Measurements from ENCODE around the gene TBX1.

The TBX1 gene

DNA sequence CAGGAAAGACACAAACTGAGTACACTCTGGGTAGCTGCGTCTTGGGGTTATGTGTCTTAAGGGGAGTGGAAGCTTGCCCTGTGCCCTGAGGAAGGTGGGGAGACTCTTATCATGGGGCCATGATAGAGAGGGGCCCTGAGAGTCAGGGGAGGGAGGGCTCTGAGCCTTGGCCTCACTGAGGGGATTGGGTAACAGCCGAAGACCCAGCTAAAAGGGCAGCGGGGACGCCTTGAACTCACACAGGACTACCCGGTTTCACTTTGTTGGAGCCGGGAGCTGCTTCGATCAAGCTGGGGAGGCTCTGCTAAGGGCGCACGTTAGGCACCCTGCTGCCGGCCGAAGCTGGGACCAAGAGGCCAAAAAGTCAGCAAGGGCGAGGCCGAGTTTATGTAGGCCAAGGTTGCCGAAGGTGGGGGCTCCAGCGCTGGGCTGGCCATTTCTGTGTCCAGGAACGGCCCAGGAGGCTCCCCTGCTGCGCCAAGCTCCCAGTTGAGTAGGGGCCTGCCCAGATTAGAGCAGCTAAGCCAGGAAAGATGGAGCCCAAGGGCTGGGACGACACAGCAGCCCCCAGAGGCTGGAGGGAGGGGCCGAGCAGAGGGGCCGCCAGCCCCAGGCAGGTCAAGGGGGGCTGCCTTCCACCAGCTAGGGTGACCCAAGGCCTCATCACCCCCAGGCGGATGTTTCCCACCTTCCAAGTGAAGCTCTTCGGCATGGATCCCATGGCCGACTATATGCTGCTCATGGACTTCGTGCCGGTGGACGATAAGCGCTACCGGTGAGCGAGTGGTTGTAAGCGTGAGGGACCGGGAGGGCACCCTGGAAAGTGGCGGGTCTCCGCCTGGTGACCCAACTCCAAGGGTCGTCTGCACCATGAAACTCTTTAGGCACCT lies 2.2 kb downstream of the TBX1 start:
- TF ChIP-seq, protein P1, sequence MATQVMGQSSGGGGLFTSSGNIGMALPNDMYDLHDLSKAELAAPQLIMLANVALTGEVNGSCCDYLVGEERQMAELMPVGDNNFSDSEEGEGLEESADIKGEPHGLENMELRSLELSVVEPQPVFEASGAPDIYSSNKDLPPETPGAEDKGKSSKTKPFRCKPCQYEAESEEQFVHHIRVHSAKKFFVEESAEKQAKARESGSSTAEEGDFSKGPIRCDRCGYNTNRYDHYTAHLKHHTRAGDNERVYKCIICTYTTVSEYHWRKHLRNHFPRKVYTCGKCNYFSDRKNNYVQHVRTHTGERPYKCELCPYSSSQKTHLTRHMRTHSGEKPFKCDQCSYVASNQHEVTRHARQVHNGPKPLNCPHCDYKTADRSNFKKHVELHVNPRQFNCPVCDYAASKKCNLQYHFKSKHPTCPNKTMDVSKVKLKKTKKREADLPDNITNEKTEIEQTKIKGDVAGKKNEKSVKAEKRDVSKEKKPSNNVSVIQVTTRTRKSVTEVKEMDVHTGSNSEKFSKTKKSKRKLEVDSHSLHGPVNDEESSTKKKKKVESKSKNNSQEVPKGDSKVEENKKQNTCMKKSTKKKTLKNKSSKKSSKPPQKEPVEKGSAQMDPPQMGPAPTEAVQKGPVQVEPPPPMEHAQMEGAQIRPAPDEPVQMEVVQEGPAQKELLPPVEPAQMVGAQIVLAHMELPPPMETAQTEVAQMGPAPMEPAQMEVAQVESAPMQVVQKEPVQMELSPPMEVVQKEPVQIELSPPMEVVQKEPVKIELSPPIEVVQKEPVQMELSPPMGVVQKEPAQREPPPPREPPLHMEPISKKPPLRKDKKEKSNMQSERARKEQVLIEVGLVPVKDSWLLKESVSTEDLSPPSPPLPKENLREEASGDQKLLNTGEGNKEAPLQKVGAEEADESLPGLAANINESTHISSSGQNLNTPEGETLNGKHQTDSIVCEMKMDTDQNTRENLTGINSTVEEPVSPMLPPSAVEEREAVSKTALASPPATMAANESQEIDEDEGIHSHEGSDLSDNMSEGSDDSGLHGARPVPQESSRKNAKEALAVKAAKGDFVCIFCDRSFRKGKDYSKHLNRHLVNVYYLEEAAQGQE (IDR thresholded peaks at IDR 0.05; ENCODE audit: insufficient replicate concordance, low read depth) = no peak
- no peak for TF ChIP-seq POLR2AphosphoS5 (IDR thresholded peaks at IDR 0.05; ENCODE audit: low read depth)
- no peak for TF ChIP-seq SPI1 (IDR thresholded peaks at IDR 0.05; ENCODE audit: borderline replicate concordance, low read depth)
- TF ChIP-seq, protein P2, sequence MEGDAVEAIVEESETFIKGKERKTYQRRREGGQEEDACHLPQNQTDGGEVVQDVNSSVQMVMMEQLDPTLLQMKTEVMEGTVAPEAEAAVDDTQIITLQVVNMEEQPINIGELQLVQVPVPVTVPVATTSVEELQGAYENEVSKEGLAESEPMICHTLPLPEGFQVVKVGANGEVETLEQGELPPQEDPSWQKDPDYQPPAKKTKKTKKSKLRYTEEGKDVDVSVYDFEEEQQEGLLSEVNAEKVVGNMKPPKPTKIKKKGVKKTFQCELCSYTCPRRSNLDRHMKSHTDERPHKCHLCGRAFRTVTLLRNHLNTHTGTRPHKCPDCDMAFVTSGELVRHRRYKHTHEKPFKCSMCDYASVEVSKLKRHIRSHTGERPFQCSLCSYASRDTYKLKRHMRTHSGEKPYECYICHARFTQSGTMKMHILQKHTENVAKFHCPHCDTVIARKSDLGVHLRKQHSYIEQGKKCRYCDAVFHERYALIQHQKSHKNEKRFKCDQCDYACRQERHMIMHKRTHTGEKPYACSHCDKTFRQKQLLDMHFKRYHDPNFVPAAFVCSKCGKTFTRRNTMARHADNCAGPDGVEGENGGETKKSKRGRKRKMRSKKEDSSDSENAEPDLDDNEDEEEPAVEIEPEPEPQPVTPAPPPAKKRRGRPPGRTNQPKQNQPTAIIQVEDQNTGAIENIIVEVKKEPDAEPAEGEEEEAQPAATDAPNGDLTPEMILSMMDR (IDR thresholded peaks at IDR 0.05; ENCODE audit: insufficient read depth, low read length) = no peak
- TF ChIP-seq GABPA (IDR thresholded peaks at IDR 0.05; ENCODE audit: low read depth) = no peak
- Histone ChIP-seq H3K4me3 (replicated peaks; ENCODE audit: insufficient read depth, low read length) (no peak overlapping the region), H3K27me3 (ENCODE audit: insufficient read depth, poor library complexity, severe bottlenecking) (peaks cover 65% of the 10 kb centered on the region)

DNA sequence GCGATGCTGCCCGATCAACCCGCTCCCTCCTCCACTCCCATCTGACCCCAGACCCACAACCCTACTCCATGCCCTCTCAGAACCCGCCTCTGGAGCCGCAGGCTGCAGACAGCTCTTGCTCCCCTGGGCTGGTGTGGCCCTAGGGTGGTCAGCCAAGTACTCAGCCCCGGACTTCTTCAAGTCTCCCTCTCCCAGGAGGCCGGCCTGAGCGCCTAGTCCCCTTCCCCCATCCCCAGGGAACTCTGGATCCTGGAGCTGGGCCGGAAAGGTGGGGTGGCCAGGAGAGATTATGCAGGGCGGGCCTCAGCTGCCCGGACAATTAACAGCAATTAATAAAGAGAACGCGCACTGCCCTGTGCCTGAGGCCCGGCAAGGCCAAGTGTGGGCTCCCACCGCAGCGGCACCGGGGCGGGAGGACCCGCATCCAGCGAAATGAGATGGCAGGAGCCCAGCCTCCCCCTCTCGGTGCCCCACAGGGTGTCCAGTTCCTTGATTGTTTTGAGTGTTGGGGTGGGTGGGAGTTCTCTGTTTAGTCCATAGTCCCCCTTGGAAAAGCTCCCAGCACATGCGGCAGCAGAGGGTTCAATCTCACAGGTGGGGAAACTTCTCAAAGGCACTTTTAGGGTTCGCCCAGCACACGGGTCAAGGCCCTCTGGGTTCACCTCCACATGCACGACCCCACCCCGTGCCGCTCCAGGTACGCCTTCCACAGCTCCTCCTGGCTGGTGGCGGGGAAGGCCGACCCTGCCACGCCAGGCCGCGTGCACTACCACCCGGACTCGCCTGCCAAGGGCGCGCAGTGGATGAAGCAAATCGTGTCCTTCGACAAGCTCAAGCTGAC lies 3.1 kb downstream of the TBX1 start:
- Histone ChIP-seq H3K27me3 (ENCODE audit: insufficient read depth, poor library complexity, severe bottlenecking) (peaks cover 65% of the 10 kb centered on the region), H3K4me3 (replicated peaks; ENCODE audit: insufficient read depth, low read length) (no peak overlapping the region), H3K27ac (replicated peaks) (no peak overlapping the region)
- DNase-seq (ENCODE audit: low read depth in 1 of 2, low spot score in 1 of 2) = no peak
- TF ChIP-seq, protein P1 (IDR thresholded peaks at IDR 0.05; ENCODE audit: insufficient replicate concordance, low read depth) = no peak
- no peak for TF ChIP-seq SPI1 (IDR thresholded peaks at IDR 0.05; ENCODE audit: borderline replicate concordance, low read depth)
- no peak for TF ChIP-seq GABPA (IDR thresholded peaks at IDR 0.05; ENCODE audit: low read depth)
- TF ChIP-seq, protein P2 (IDR thresholded peaks at IDR 0.05; ENCODE audit: insufficient read depth, low read length) = no peak
- TF ChIP-seq POLR2AphosphoS5 (IDR thresholded peaks at IDR 0.05; ENCODE audit: low read depth) = no peak

More for the DNA sequence above, 2.2 kb downstream of the TBX1 start:
- no peak overlapping the region for H3K27ac ChIP-seq (replicated peaks)
- no peak for DNase-seq (ENCODE audit: low read depth in 1 of 2, low spot score in 1 of 2)

DNA sequence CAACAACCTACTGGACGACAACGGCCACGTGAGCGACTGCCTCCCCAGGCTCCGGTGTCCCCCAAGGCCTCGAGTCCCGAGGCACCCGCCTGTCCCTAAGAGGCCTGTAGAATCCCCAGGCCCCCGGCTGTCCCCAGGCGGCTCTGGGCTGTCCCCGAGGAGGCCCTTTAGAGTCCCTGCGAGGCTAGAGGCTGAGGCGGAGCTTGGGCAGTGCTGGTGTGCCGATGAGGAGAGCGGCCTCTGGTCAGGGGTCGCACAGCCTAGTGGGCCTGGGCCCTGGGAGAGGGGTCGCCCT lies 3.7 kb downstream of the TBX1 start:
- H3K27me3 ChIP-seq (ENCODE audit: insufficient read depth, poor library complexity, severe bottlenecking) = peaks cover 63% of the 10 kb centered on the region
- H3K27ac ChIP-seq (replicated peaks) = no peak overlapping the region
- no peak for DNase-seq (ENCODE audit: low read depth in 1 of 2, low spot score in 1 of 2)
- TF ChIP-seq GABPA (IDR thresholded peaks at IDR 0.05; ENCODE audit: low read depth) = no peak
- H3K4me3 ChIP-seq (replicated peaks; ENCODE audit: insufficient read depth, low read length) = no peak overlapping the region

Measured in HL-60 (cell line).